HEK293 (cell line): ENCODE results near the gene CCT6B.

Experiments used
- CTCF ChIA-PET: fragments of 350-600 bp; formaldehyde crosslinking; extraction: SDS; loops from one replicate; lab custom pipeline; 2021; ENCODE audit warnings: antibody characterized with exemption; lab: Yijun Ruan, JAX
- POLR2A ChIA-PET: fragments of 300-600 bp; formaldehyde crosslinking; extraction: SDS; loops from one replicate; lab custom pipeline; 2020; ENCODE audit warnings: antibody characterized with exemption, inconsistent platforms; lab: Yijun Ruan, JAX
- H3K27ac ChIP-seq: fragments of 200-500 bp; sonication (Bioruptor generic); 2 replicates; pipeline ENCODE4 v1.5.1; 2014; ENCODE audit warnings: low read depth, low read length, control low read depth, inconsistent platforms; ENCODE audit errors: extremely low read depth
- H3K36me3 ChIP-seq, 2 experiments: fragments of 200-500 bp in 1 of 2; sonication (Bioruptor generic) in 1 of 2; 1 replicate in 1 of 2; 2 replicates in 1 of 2; pipeline ENCODE4 v1.5.1; 2014 to 2017; ENCODE audit warnings: inconsistent platforms in 2 of 2, low read length in 2 of 2; ENCODE audit not compliant: control insufficient read depth in 2 of 2, insufficient read depth in 1 of 2
- H3K4me1 ChIP-seq: fragments of 200-500 bp; sonication (Bioruptor generic); 2 replicates; pipeline ENCODE4 v1.5.1; 2014; ENCODE audit warnings: mild to moderate bottlenecking, low read length, inconsistent platforms; ENCODE audit not compliant: control insufficient read depth, insufficient read depth
- H3K4me3 ChIP-seq: 2 replicates; pipeline ENCODE4 v1.5.1; 2011; ENCODE audit warnings: low read depth, mild to moderate bottlenecking, control low read depth, low read length, moderate library complexity
- H3K9me3 ChIP-seq: fragments of 200-500 bp; sonication (Bioruptor generic); 2 replicates; pipeline ENCODE4 v1.5.1; 2014; ENCODE audit warnings: low read depth, low read length, inconsistent platforms; ENCODE audit not compliant: control insufficient read depth, insufficient read depth
- BCL11A ChIP-seq: fragments of 450-650 bp; formaldehyde crosslinking; IDR thresholded peaks from 2 replicates; pipeline ENCODE4 v1.5.1; 2016; ENCODE audit warnings: low read depth, missing biosample characterization, missing genetic modification characterization
- GFI1B ChIP-seq: fragments of 450-650 bp; formaldehyde crosslinking; IDR thresholded peaks from 2 replicates; pipeline ENCODE4 v1.5.1; 2016; ENCODE audit warnings: missing biosample characterization, missing genetic modification characterization
- PBX3 ChIP-seq: sonication (generic); formaldehyde crosslinking; IDR thresholded peaks from 2 replicates; pipeline ENCODE4 v1.8.1; 2022; ENCODE audit warnings: mild to moderate bottlenecking, moderate library complexity, missing genetic modification reagents
- SETDB1 ChIP-seq: IDR thresholded peaks from one replicate; pipeline ENCODE4 v1.6.1; 2017; ENCODE audit warnings: mild to moderate bottlenecking, low read length, moderate library complexity, mixed read lengths; ENCODE audit not compliant: insufficient read length
- YY1 ChIP-seq: fragments of 450-650 bp; formaldehyde crosslinking; IDR thresholded peaks from 2 replicates; pipeline ENCODE4 v1.5.1; 2018; ENCODE audit warnings: missing biosample characterization, missing genetic modification characterization
- ZBTB17 ChIP-seq: fragments of 450-650 bp; formaldehyde crosslinking; IDR thresholded peaks from 2 replicates; pipeline ENCODE4 v1.5.1; 2016; ENCODE audit warnings: missing biosample characterization, missing genetic modification characterization
- ZNF112 ChIP-seq: fragments of 450-650 bp; formaldehyde crosslinking; IDR thresholded peaks from 2 replicates; pipeline ENCODE4 v1.5.0; 2017; ENCODE audit warnings: missing biosample characterization, missing genetic modification characterization
- ZNF148 ChIP-seq: fragments of 450-650 bp; formaldehyde crosslinking; IDR thresholded peaks from 2 replicates; pipeline ENCODE4 v1.5.0; 2017; ENCODE audit warnings: missing biosample characterization, missing genetic modification characterization, borderline replicate concordance
- ZNF239 ChIP-seq: fragments of 450-650 bp; formaldehyde crosslinking; IDR thresholded peaks from 2 replicates; pipeline ENCODE4 v1.5.1; 2016; ENCODE audit warnings: missing biosample characterization, missing genetic modification characterization
- ZNF426 ChIP-seq: fragments of 450-650 bp; formaldehyde crosslinking; IDR thresholded peaks from 2 replicates; pipeline ENCODE4 v1.5.1; 2017; ENCODE audit warnings: missing biosample characterization, missing genetic modification characterization, mild to moderate bottlenecking, inconsistent platforms, moderate library complexity
- ZNF48 ChIP-seq: fragments of 450-650 bp; formaldehyde crosslinking; IDR thresholded peaks from 2 replicates; pipeline ENCODE4 v1.5.1; 2016; ENCODE audit warnings: missing biosample characterization, missing genetic modification characterization
- ZNF513 ChIP-seq: fragments of 450-650 bp; IDR thresholded peaks from 2 replicates; pipeline ENCODE4 v1.5.1; 2018; ENCODE audit warnings: missing biosample characterization, missing genetic modification characterization
- ZNF548 ChIP-seq: fragments of 450-650 bp; formaldehyde crosslinking; IDR thresholded peaks from 2 replicates; pipeline ENCODE4 v1.5.1; 2016; ENCODE audit warnings: missing biosample characterization, missing genetic modification characterization
- ZNF549 ChIP-seq: fragments of 450-650 bp; IDR thresholded peaks from 2 replicates; pipeline ENCODE4 v1.5.1; 2018; ENCODE audit warnings: missing biosample characterization, missing genetic modification characterization, mild to moderate bottlenecking, inconsistent platforms, moderate library complexity
- ZNF624 ChIP-seq: fragments of 450-650 bp; formaldehyde crosslinking; IDR thresholded peaks from 2 replicates; pipeline ENCODE4 v1.5.1; 2017; ENCODE audit warnings: missing biosample characterization, missing genetic modification characterization
- ZNF626 ChIP-seq: fragments of 450-650 bp; sonication (Bioruptor Pico); formaldehyde crosslinking; IDR thresholded peaks from 2 replicates; pipeline ENCODE4 v1.5.1; 2018; ENCODE audit warnings: missing biosample characterization, missing genetic modification characterization, inconsistent platforms
- ZNF654 ChIP-seq: fragments of 450-650 bp; formaldehyde crosslinking; IDR thresholded peaks from 2 replicates; pipeline ENCODE4 v1.5.1; 2016; ENCODE audit warnings: low read depth, missing biosample characterization, missing genetic modification characterization
- ZNF707 ChIP-seq: fragments of 450-650 bp; formaldehyde crosslinking; IDR thresholded peaks from 2 replicates; pipeline ENCODE4 v1.5.1; 2016; ENCODE audit warnings: missing biosample characterization, missing genetic modification characterization
- ZNF768 ChIP-seq: fragments of 450-650 bp; formaldehyde crosslinking; IDR thresholded peaks from 2 replicates; pipeline ENCODE4 v1.5.1; 2018; ENCODE audit warnings: missing biosample characterization, mild to moderate bottlenecking, missing genetic modification characterization
- ZSCAN18 ChIP-seq: fragments of 450-650 bp; formaldehyde crosslinking; IDR thresholded peaks from 2 replicates; pipeline ENCODE4 v1.5.1; 2016; ENCODE audit warnings: missing biosample characterization, missing genetic modification characterization
- TF ChIP-seq, protein P1 (sequence below): fragments of 450-650 bp; formaldehyde crosslinking; IDR thresholded peaks from 2 replicates; pipeline ENCODE4 v1.5.1; 2016; ENCODE audit warnings: missing biosample characterization, missing genetic modification characterization

CCT6B gene

GRCh38 chr17:35003778-35004177 lies 42.5 kb upstream of the CCT6B start (continued):
- TF ChIP-seq ZNF513 (tag by site-specific recombination) (no peak), ZNF626 (tag by site-specific recombination) (no peak), SETDB1 (no peak), YY1 (tag by site-specific recombination) (no peak), ZNF549 (tag by site-specific recombination) (no peak), GFI1B (no peak), ZNF654 (tag by site-specific recombination) (no peak), ZNF48 (tag by site-specific recombination) (no peak), ZNF112 (no peak), ZNF148 (tag by site-specific recombination) (no peak)
- TF ChIP-seq, all 188 proteins: peak for 0

GRCh38 chr17:35002876-35003551 lies 41.8 kb upstream of the CCT6B start:
- H3K4me3 ChIP-seq, result no peak overlapping the region
- TF ChIP-seq PBX3 (CRISPR knock-in tag) (no peak), ZNF624 (no peak), BCL11A (no peak), ZNF707 (tag by site-specific recombination) (no peak), ZNF548 (tag by site-specific recombination) (no peak), ZNF768 (tag by site-specific recombination) (no peak), ZNF239 (tag by site-specific recombination) (no peak), ZNF426 (no peak), ZBTB17 (tag by site-specific recombination) (no peak), ZSCAN18 (tag by site-specific recombination) (no peak)
- TF ChIP-seq, protein P1, sequence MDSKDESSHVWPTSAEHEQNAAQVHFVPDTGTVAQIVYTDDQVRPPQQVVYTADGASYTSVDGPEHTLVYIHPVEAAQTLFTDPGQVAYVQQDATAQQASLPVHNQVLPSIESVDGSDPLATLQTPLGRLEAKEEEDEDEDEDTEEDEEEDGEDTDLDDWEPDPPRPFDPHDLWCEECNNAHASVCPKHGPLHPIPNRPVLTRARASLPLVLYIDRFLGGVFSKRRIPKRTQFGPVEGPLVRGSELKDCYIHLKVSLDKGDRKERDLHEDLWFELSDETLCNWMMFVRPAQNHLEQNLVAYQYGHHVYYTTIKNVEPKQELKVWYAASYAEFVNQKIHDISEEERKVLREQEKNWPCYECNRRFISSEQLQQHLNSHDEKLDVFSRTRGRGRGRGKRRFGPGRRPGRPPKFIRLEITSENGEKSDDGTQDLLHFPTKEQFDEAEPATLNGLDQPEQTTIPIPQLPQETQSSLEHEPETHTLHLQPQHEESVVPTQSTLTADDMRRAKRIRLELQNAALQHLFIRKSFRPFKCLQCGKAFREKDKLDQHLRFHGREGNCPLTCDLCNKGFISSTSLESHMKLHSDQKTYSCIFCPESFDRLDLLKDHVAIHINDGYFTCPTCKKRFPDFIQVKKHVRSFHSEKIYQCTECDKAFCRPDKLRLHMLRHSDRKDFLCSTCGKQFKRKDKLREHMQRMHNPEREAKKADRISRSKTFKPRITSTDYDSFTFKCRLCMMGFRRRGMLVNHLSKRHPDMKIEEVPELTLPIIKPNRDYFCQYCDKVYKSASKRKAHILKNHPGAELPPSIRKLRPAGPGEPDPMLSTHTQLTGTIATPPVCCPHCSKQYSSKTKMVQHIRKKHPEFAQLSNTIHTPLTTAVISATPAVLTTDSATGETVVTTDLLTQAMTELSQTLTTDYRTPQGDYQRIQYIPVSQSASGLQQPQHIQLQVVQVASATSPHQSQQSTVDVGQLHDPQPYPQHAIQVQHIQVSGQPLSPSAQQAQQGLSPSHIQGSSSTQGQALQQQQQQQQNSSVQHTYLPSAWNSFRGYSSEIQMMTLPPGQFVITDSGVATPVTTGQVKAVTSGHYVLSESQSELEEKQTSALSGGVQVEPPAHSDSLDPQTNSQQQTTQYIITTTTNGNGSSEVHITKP (tag by site-specific recombination), result no peak
- peaks cover 18 to 94% of the 10 kb centered on the region in 2 experiments for H3K36me3 ChIP-seq
- POLR2A ChIA-PET, result interaction anchor here (1.0 kb wide), 1 partner anchor 13 kb away, joined by 5 read pairs; no protein-coding TSS in a partner anchor
- H3K27ac ChIP-seq, result no peak overlapping the region
- no peaks in the 10 kb centered on the region for H3K9me3 ChIP-seq
- CTCF ChIA-PET, result interaction anchor here (0.5 to 1.3 kb wide), 5 partner anchors 10 to 138 kb away, joined by 3 to 6 read pairs (median 3); no protein-coding TSS in a partner anchor
- H3K4me1 ChIP-seq, result no peaks in the 10 kb centered on the region
